ENCODE results near the gene PLA2R1. TPM values are rescaled to one million over a fixed set of nuclear protein-coding genes. Genes with fewer than 3 reads are reported as not detected.

The PLA2R1 gene
- total RNA-seq, 4 donors from 2014 or later: 18.3 to 52.0 (median 34.1) TPM

DNA sequence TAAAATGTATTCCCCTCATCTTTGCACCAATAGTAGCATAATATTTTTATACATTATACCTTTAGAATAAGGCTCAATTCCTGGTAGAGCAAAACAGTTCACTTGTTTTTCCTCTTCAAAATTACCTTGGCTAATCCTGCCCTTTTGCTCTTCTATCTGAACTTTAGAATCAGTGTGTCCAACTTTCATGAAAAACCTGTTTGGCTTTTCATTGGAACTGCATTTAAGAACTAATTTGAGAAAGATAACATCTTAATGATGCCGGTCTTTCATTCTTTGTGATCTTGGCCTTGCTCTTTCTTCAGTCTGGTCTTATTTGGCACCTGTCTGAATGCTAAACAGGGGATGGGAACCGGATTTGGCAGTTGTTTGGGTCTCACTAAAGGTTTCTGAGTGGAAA, 151.5 kb downstream of the PLA2R1 start:
- TF ChIP-seq POLR2A (IDR thresholded peaks at IDR 0.05): no peak
- TF ChIP-seq, protein P1, sequence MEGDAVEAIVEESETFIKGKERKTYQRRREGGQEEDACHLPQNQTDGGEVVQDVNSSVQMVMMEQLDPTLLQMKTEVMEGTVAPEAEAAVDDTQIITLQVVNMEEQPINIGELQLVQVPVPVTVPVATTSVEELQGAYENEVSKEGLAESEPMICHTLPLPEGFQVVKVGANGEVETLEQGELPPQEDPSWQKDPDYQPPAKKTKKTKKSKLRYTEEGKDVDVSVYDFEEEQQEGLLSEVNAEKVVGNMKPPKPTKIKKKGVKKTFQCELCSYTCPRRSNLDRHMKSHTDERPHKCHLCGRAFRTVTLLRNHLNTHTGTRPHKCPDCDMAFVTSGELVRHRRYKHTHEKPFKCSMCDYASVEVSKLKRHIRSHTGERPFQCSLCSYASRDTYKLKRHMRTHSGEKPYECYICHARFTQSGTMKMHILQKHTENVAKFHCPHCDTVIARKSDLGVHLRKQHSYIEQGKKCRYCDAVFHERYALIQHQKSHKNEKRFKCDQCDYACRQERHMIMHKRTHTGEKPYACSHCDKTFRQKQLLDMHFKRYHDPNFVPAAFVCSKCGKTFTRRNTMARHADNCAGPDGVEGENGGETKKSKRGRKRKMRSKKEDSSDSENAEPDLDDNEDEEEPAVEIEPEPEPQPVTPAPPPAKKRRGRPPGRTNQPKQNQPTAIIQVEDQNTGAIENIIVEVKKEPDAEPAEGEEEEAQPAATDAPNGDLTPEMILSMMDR (IDR thresholded peaks at IDR 0.05): no peak
- WGBS, 2 donors: 35 to 41% methylated on average over 2 of the region's 2 CpGs
- intact Hi-C loops (cut with DNase I; ENCODE audit: low total_unique reads): loop anchor here (10.0 kb wide), 1 partner anchor 1074 kb away; no protein-coding TSS in a partner anchor
- DNase-seq (ENCODE audit: low spot score in 2 of 2): no peak
- H3K4me3 ChIP-seq (ENCODE audit: low read depth, poor library complexity, severe bottlenecking): no peak overlapping the region

DNA sequence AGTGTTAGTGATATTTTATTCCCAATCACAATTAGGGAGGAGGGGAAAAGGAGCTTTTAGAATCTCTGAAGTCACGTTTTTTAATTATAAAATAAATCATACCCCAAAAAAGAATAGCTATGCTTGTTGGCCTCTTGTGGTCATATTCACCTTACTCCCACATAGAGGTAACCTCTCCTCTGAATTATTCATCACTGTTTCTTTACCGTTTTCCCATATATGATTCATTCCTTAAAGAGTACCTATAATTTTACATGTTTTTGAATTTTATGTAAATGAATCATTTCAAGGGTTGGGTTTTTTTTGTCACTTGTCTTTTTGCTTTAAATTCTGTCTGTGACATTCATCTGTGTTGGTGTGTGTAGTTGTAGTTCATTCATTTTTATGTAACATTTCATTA, 153.8 kb downstream of the PLA2R1 start:
- intact Hi-C loops (cut with DNase I; ENCODE audit: low total_unique reads): no loop called here
- TF ChIP-seq, protein P1 (IDR thresholded peaks at IDR 0.05): no peak
- TF ChIP-seq POLR2A (IDR thresholded peaks at IDR 0.05): no peak
- DNase-seq (ENCODE audit: low spot score in 2 of 2): no peak
- 81 to 84% methylated on average over 2 of the region's 2 CpGs for WGBS, 2 donors
- no peak overlapping the region for H3K4me3 ChIP-seq (ENCODE audit: low read depth, poor library complexity, severe bottlenecking)

DNA sequence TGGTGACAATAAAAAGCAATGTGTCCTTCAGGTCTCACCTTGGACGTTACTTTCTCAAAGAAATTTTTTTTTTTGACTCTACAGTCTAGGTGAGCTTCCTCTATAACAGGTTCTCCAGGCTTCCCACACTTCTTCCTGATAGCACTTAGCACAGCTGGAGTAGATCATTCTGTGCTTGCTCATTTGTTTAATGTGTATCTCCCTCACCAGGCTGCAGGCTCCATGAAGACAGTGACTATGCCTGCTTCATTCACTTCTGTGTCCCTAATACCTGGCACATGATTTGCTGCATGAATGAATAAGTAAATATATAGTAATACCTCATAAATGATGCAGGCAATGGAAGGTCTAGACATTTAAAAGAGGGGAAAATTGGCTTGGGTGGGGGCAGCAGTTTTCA, 154.5 kb downstream of the PLA2R1 start:
- no peak overlapping the region for H3K4me3 ChIP-seq (ENCODE audit: low read depth, poor library complexity, severe bottlenecking)
- intact Hi-C loops (cut with DNase I; ENCODE audit: low total_unique reads): no loop called here
- no peak for TF ChIP-seq POLR2A (IDR thresholded peaks at IDR 0.05)
- TF ChIP-seq, protein P1 (IDR thresholded peaks at IDR 0.05): no peak
- no peak for DNase-seq (ENCODE audit: low spot score in 2 of 2)
- 41 to 61% methylated on average over 1 of the region's 1 CpG for WGBS, 2 donors

DNA sequence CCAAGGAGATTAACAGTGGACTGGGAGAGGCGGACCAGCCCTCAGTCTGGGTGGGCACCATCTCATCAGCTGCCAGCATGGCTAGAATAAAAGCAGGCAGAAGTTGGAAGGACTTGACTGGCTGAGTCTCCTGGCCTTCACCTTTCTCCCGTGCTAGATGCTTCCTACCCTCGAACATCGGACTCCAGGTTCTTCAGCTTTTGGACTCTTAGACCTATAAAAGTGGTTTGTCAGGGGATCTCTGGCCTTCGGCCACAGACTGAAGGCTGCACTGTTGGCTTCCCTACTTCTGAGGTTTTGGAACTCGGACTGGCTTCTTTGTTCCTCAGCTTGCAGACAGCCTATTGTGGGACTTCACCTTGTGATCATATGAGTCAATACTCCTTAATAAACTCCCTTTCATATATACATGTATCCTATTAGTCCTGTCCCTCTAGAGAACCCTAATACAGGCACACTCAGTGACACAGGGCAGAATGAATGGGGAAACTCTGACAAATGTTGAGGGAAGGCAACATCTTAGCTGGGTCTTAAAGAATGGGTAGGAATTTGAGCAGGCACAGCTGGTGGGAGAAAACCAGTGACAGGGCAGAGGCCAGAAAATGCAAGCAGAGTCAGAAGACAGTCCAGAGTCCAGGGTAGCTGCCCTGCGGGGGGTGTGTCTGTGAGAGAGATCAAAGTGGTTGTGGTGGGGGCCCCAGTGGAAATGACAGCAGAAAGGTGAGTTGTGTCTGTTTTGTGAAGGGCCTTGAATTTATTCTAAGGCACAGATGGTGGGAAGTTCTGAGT, 156.3 kb downstream of the PLA2R1 start:
- intact Hi-C loops (cut with DNase I; ENCODE audit: low total_unique reads): no loop called here
- TF ChIP-seq, protein P1 (IDR thresholded peaks at IDR 0.05): no peak
- no peak for TF ChIP-seq POLR2A (IDR thresholded peaks at IDR 0.05)
- WGBS, 2 donors: 85 to 86% methylated on average over 7 of the region's 7 CpGs
- H3K4me3 ChIP-seq (ENCODE audit: low read depth, poor library complexity, severe bottlenecking): no peak overlapping the region
- DNase-seq (ENCODE audit: low spot score in 2 of 2): no peak

DNA sequence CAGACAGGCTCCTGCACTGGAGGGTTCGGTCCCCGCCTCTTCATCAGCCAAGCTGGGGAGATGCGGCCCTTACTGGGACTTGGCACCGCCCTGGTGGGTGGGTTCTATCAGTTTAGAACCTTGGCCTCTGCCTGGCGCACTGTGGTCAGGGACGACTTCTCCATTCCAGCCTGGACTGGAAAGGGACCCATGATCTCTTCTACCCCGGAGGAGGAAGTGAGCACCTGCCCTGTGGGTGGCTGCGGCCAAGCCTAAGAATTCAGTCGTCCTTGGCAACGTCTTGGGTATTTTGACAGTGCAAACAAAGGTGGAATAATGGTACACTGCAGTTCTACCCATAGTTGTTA, 157.5 kb downstream of the PLA2R1 start:
- no peak for TF ChIP-seq POLR2A (IDR thresholded peaks at IDR 0.05)
- TF ChIP-seq, protein P1 (IDR thresholded peaks at IDR 0.05): no peak
- peak; percentile 47 to 86 for DNase-seq (ENCODE audit: low spot score in 2 of 2)
- H3K4me3 ChIP-seq (ENCODE audit: low read depth, poor library complexity, severe bottlenecking): peak overlapping the region; percentile 53
- WGBS, 2 donors: 35 to 45% methylated on average over 8 to 10 of the region's 10 CpGs
- intact Hi-C loops (cut with DNase I; ENCODE audit: low total_unique reads): no loop called here

Data from lower leg skin (tissue), 4 donors.